HG02759 (cell line): ENCODE data around the gene ZNF831.

Source experiments
- ATAC-seq: cut with Tn5 transposase; IDR thresholded peaks from one replicate; pipeline ENCODE4 v1.9.1; 2021; ENCODE audit warnings: mild to moderate bottlenecking, moderate library complexity; ENCODE audit not compliant: unreplicated experiment

ZNF831 gene

DNA sequence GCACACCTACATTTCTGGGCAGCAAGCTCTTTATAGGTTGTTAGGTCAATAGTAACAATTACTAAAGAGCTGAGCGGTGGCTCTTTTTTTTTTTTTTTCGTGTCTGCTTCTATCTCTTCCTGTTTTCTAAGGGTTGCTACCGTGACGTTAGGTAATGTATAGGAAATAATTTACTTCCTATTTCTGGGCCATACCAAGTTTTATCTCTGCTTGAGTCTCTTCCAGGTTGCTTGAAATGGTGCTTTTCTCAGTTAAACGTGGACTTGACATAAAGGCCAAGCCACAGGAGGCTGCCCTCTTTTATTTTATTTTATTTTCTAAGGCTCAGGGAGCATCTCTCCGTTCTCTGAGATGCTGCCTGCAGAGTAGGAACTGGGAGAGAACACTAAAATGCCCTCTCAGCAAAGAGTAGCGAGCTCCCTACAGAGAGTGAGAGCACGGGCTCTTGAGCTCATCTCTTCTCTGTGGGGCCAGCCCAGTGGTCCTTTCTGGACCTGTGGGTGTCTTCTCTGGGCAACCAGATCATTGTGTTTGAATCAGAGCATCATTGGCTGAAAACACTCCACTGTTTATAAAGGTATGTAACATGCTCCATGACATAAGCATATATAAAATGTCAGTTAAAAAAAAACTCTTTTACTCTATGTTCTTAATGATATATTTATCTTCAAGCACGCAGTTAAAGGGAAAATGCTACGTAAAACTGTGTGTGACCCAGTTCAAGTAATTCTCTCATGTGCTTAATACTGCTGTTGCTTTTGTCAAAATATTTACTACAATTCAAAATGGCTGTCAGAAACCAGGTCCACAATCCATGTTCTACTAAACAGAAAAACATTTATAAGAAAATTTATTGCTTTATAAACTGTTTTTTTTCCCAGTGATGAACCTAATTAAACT, at the start of gene ZNF831:
ZNF831 (plus strand) TSS at position 191 of the 900 bp plus-strand sequence. CDS start 27,199 bp downstream, outside the sequence.
- no peak for ATAC-seq

DNA sequence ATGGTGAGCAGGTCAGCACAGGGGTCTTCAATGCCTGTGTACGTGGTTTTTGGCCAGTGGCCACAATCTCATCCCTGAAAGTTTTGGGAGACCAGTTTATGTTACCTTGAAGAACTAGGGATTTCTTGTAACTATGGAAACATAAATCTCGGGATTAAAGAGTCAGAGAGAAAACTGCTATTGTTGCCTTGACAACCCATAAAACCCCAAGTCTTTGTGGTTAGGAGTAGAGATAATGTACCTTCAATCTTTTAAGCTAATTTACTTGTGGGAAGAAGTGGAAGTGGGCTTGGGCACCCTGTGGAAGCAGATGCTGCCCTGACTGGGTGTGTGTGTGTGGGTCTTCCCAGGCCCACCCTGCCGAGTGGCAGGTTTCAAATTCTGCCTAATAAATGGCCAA, 46.1 kb upstream of the ZNF831 start:
- ATAC-seq, result no peak

DNA sequence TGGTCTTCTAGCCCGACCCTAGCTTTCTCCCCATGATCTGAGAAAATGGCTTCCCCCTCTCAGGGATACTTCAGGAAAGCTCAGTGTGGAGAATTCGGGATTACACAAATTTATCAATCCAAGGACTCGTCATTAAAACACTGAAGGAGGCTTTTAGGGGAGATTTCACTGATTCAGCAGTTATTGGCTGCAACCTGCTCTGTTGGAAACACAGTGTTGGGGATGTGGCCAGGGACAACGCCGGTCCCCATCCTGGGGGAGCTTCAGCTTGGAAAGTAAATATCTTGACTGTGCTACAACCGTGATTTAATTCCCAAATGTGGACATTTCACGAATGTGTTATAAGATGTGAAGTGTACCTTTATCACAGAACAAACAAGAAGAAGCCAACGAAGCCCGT, 44.8 kb upstream of the ZNF831 start:
- ATAC-seq, result no peak

DNA sequence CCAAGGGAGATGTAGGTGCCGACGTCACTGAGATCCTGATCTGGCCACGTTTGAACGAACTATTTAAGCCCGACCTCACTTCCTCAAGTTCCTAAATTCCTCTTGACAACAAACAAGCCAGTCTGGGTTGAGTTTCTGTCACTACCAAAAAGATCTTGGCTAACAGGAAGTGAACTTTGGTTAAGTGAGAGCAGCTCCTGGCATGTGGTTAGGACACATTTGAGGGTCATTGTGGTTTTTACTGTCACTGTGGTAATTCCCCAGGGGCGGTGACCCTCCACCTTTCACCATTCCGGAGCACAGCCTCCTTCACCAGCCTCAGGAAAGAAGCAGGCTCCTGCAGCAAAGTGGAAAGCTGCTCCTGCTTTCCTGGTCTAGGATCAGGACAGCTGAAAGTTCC, 43.1 kb upstream of the ZNF831 start:
- ATAC-seq, result no peak

DNA sequence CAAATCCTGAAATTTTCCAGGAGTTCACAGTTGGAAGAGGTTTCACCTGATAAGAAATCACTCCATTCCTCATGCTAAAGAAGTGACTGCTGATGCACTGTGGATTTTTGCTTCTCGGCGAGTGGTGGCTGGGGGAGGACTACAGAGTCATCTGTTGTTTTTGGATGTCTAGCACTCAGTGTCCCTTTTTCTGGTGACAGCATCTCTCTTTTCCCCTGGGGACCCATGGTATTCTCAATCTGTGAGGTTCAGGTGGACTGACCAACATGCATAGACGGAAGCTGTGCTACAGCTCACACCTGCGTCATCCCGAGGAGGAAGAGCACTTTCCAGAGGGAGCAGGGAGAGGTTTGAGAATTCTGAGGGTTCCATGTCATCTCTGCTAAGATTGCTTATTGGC, 42.7 kb upstream of the ZNF831 start:
- no peak for ATAC-seq

DNA sequence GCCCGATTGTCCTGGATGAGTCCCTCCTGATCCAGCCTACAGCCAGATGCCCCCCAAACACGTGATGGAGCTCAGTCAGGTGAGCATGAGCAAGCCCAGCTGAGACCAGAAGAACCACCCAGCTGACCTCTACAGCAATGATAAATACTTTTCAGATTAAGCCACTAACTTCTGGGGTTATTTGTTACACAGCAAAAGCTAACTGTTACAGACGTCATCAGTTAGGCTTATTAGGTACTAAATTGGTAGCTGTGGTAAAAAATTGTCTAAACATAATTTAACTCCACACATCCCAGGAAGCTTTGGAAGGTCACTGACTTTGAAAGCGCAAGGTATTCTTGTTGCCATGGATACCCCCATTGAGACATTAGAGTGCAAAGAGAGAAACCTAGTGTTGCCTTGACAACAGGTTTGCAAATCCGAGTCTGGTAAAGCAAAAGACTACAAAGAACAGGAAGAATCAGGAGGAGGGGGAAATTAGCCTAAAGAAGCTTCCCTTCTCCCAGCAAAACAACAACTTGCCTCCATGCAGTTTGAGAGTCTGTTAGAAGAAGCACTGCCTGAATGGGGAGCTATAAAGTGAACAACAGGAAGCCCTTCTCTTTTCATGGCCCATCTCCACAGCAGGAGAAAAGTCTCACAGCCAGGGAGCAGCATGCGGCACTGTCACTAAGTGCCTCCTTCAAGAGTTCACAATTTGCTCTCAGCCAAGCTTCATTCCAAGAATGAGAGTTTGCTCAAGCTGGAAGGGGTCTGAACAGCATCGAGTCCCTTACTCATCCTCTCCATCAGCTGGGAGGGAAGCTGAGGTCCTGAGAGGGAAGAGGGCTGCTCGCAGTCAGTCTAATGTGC, 41.7 kb upstream of the ZNF831 start:
- ATAC-seq, result no peak

DNA sequence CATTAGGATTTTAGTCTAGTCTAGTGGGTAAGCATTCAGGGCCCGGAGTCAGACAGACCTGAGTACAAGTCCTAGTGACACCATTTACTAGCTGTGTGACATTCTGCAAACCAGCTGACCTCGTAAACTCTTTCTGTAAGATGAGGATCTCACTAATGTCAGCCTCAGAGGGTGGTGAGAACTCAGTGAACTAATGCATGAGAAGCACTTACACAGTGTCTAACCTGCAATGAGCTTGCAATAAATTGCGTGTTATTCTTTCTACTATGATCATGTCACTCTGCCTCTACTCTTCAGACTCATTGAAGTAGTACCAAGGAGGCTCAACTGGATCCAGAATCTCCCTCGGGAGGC, 41.1 kb upstream of the ZNF831 start:
- no peak for ATAC-seq

DNA sequence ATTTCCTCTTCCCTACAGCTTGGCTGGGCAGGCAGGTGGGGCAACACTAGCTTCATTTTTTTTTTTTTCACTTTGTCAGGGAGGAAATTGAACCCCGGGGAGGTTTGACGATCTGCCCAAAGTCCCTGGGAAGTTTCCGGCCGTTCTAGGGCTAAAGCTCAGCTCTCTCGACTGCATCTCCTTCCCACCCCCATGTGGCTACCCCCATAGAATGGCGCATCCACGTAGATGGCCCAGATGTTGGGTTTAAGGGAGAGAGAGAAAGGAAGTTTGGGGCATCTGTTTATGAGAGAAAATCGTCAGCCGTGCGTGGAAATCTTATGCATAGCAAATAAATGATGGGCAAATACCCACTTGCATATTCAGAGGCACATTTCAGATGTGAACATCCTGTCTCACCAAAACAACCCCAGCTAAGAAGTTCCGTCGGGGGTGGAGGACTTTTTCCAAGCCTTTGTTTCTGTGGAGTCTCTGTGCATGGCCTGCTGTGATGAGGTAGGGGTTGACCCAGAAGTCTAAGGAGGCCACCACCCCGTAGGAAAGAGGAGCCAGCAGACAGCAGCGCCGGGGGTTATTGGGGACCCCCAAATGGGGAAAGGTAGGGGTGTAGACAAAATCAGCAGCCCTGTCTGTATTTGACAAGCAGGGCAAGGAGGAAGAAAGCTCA, 40.5 kb upstream of the ZNF831 start:
- ATAC-seq, result no peak

DNA sequence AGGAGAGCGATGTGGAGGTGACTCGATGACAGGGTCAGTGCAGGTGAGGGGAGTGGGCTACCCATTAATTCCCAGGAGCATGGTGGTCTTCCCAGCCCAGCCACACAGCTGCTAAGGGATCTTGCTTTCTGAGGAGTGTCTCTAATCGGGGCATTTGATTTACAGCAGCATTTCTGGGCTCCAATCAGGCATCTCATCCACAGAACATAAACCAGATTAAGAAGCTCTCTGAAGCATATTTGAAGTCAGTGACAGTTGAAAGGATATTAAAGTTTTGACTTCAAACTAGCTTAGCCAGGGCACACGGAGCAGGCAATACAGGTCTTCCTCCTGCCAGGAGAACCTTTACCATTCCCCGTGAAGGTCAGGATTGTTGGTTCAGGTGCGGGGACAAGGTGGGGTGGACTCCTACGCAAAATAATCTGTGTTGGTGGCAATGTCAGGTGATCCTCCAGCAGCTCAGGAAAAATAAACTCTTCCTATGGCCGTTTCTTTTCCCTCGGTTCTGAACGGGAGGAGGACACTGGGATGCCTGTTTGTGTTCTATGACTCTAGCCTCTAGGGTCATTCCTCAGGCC, 39.9 kb upstream of the ZNF831 start:
- no peak for ATAC-seq

DNA sequence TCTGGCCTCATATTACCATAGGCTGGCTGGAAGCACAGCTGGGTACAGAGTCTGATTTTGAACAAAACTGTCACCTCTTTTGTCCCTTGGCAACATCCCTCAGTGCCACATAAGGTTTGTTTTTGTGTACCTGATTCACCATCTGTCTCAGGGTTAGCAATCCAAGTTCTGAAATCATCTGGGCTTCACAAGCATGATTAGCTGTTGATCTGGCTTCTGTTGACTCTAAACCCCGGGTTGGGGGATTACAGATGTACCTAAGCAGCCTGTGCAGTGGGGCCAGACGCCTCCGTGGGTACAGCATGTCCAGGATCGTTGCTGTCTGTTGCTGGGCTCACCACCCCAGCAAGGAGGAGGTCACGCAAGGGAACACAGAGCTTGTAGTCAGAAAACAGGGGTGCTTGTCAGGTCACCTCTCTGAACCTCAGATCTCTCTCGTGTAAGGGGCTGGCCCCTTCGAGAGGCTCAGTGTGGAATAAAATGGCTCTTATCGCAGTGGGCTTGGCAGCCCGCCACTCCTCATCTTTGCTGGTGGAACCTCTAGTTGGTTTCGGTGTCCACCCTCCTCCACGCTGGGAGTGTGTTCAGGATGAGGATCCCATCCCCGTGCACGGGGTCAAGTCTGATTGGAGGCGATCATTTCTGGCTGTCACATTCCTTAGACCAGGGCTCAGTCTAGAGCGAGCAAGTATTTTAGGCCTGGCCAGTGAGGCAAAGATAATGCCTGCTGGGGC, 39.2 kb upstream of the ZNF831 start:
- ATAC-seq, result no peak

DNA sequence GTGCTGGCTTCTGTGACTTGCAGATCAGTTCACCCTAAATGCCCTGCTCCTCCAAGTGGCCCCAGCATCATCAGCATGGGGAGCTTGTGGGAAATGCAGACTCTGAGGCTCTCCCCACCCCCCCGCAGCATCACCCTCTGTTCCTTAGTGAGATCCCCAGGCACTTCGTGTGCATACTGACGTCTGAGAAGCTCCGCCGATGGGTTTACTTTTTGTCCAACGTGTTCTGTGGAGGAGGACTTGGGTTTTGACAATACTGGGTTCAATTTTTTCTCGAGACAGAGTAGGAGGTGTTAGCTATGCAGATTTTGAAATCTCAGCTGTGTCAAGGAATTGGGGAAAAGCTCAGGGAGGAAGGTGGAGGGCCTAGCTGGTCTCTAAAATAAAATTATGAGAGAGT, 38.3 kb upstream of the ZNF831 start:
- no peak for ATAC-seq

DNA sequence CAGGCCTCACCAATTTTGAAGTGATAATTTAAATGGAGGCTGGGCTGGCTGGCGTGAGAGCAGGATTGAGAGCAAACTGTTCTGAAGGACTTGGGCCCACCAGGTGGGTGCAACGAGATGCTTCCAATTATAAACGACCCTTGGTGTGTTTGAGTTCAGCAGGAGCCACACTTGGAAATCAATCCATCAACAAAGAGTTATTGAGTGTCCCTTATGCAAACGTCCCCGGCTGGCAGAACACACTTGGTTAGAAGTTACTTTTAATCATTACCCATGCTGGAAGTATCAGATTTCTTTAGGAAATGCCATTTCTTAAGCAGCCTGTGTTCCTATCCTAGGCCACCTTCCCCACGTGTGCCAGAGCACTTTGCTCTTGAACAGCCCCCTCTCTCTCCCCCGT, 37.8 kb upstream of the ZNF831 start:
- ATAC-seq, result no peak

DNA sequence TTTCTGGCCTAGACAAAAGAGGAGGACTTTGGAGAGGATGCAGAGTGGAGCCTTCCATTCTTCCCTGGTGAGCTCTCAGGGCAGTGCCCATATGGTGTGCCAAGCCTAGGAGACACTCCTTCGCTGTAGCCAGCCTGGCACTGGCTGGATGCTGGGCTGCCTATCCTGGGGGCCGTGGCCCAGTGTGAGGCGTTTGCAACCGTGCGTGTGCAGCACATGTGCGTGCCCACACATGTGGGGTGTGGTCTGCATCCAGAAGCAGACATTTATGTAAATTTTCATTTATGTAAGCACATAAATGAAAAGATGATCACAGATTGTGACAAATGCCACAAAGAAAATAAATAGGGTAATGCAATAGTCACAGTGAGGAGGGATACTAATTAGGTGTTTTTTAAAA, 35.8 kb upstream of the ZNF831 start:
- ATAC-seq, result no peak

DNA sequence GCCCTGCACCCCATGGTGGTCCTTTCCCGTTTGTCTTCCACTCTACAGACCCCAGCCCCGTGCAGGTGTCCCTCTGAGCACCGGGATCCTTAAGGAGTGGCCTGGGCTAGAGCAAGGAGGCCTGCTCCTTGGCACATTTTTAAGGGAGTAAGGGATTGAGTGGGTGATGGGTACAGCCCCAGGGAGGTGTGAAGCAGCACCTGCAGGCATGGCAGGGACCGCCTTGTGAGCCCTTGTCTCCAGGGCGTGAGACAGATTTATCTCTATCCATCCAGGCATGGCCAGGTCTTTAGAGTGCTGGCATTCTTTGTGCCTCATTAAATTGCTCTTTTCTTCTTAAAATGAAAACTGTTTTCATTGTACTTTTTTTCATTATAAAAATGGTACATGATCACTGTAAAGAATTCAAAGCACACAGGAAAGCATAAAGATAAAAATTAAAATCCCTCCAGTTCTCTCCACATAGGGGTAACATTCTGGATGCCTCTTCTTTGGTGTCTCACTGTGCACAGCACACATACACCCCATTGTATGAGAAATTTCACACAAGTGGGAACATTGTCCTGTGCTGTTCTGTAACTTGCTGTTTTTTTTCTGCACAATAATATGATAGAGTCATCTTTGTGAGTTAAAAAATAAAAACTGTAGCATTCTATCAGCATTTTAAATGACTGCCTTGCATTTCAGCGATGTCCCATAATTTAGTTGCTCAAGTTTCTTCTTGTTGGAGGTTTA, 31.9 kb upstream of the ZNF831 start:
- ATAC-seq, result no peak

DNA sequence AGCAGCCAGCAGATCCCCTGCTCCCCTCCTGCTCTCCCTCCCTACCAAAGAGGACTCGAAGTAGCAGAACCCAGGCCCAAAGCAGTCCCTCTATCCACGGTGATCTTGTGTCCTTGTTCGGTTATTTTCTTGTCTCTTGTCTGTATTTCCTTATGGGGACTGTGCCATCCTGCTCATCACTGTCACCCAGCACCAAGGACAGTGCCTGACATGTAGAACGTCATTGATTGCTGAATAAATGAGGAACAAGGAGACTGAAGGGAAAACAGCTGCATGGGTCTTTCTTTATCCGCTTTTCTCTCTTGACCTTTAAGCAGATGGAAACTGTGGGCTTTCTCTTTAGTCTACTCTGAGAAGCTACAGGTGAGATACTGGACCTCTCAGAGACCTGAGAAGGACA, 29.4 kb upstream of the ZNF831 start:
- ATAC-seq, result no peak

DNA sequence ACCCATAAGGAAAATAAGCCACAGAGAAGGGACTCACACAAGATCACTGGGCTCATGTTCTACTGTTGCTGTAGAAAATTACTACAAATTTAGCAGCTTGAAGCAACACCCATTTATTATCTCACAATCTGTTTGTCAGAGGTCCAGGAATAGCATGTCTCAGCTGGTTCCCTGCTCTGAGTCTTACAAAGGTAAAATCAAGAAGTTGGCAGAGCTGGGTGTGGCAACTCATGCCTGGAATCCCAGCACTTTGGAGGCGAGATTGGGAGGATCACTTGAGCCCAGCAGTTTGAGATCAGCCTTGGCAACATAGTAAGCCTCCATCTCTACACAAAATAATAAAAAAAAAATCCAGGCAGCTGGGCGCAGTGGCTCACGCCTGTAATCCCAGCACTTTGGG, 28.5 kb upstream of the ZNF831 start:
- no peak for ATAC-seq

DNA sequence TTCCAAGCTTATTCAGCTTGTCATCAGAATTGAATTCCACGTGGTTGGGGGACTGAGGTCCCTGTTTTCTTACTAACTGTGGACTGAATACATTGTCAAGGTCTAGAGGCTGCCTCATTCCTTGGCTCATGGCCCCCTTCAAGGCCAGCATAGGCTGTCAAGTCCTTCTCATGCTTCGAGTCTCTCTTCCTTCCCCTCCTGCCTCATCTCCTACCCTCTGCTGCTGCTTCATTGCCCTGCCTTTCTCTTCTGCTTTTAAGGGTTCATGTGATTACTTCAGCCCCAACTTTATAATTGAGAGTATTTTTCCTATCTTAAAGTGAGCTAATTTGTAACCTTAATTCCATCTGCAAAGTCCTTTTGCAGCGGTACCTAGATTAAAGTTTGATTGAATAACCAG, 27.6 kb upstream of the ZNF831 start:
- no peak for ATAC-seq

DNA sequence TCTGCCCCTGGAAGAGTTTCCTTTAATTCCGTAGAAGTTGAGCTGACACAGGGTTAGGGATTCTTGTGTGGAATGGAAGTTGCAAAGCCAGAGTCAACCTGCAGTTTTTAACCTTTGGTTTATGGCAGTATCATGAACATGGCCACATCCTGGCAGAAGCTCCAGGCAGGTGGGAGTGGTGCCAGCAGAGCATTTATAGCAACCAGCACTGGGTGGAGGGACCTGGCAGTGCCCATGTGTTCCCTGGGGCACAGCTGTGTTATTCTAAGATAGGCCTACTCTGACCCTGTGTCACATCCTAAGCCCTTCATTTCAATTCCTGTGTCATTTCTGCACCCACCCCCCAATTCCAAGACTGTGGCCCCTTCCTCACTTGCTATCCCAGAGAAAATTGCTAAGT, 26.1 kb upstream of the ZNF831 start:
- ATAC-seq, result no peak

DNA sequence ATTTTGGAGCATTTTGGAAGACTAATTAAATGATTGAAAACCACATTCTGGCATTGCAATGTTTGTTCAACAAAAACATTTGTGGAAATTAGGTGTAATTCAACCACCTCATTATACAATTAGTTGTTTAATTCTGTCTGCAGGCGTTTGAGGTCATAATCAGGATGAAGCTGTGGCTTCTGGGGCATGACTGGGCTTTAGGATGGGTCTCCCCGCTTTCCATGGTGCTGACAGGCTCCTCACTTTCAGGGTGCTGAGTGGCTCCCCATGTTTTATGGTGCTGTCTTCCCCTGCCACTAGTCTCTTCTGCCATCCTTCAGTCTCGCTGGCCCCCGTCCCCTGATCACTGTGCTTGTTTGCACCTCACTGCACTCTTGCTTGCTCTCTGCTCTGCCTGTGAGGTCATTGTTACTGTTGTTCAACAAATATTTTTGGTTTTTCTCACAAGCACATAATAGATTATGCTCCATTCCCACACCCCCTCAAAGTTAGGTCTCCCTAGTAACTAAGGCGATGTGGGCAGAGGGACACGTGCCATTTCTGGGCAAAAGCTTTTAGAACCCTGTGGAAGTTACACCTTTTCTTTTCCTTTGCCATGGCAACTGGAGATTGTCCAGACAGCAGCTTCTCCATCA, 25.4 kb upstream of the ZNF831 start:
- ATAC-seq, result no peak
